ENCODE measurements around the gene HDAC4. TPM values are rescaled to one million over a fixed set of nuclear protein-coding genes. Genes with fewer than 3 reads are reported as not detected.

The HDAC4 gene
- total and polyA plus RNA-seq, 2 experiments from 2014 or later, result 8.1 to 41.8 TPM

DNA sequence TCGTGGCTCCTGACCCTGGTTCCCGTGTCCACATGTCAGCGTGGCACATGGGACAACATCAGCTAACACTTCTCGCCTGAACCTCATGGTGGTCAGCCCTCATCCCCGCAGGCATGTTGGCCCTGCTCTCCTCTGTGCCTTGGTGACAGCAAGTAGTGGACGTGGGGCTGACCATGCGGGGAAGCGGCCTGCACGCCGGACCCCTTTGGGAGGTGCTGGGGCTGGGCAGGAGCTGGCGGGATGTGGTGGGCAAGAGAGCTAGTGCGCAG lies 303.5 kb downstream of the HDAC4 start:
- H3K27me3 Mint-ChIP-seq (ENCODE audit: insufficient read depth, low read depth, poor library complexity), result peaks cover 6% of the 10 kb centered on the region
- Histone ChIP-seq H3K4me3 (no peak overlapping the region), H3K27me3 (ENCODE audit: insufficient read depth) (no peaks in the 10 kb centered on the region), H3K27ac (ENCODE audit: low read depth) (no peak overlapping the region), H3K4me2 (no peak overlapping the region), H3K4me1 (ENCODE audit: insufficient read depth) (no peaks in the 10 kb centered on the region), H4K20me1 (replicated peaks; ENCODE audit: insufficient read depth) (no peaks in the 10 kb centered on the region), H3K9me2 (ENCODE audit: insufficient read depth) (no peaks in the 10 kb centered on the region), H3K36me3 (ENCODE audit: insufficient read depth) (no peaks in the 10 kb centered on the region), H2AFZ (no peak overlapping the region), H3K79me2 (replicated peaks; ENCODE audit: insufficient read depth) (no peaks in the 10 kb centered on the region), H3F3A (replicated peaks; ENCODE audit: low read depth) (no peaks in the 10 kb centered on the region)
- H3K9me3 Mint-ChIP-seq, result no peaks in the 10 kb centered on the region
- ATAC-seq, result no peak
- TF ChIP-seq, protein P1, sequence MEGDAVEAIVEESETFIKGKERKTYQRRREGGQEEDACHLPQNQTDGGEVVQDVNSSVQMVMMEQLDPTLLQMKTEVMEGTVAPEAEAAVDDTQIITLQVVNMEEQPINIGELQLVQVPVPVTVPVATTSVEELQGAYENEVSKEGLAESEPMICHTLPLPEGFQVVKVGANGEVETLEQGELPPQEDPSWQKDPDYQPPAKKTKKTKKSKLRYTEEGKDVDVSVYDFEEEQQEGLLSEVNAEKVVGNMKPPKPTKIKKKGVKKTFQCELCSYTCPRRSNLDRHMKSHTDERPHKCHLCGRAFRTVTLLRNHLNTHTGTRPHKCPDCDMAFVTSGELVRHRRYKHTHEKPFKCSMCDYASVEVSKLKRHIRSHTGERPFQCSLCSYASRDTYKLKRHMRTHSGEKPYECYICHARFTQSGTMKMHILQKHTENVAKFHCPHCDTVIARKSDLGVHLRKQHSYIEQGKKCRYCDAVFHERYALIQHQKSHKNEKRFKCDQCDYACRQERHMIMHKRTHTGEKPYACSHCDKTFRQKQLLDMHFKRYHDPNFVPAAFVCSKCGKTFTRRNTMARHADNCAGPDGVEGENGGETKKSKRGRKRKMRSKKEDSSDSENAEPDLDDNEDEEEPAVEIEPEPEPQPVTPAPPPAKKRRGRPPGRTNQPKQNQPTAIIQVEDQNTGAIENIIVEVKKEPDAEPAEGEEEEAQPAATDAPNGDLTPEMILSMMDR (conservative IDR thresholded peaks at IDR 0.05; ENCODE audit: low read depth in 2 of 2), result no peak
- TF ChIP-seq EZH2 (IDR thresholded peaks at IDR 0.05; ENCODE audit: low read depth, unreplicated experiment) (no peak), JUNB (IDR thresholded peaks at IDR 0.05; ENCODE audit: unreplicated experiment) (no peak), ZNF331 (CRISPR knock-in tag; IDR thresholded peaks at IDR 0.05; ENCODE audit: low read depth) (no peak), ZNF114 (CRISPR knock-in tag; IDR thresholded peaks at IDR 0.05) (no peak), NANOG (IDR thresholded peaks at IDR 0.05; ENCODE audit: borderline replicate concordance) (no peak), STAT1 (IDR thresholded peaks at IDR 0.05; ENCODE audit: unreplicated experiment) (no peak), EZH2phosphoT487 (IDR thresholded peaks at IDR 0.05; ENCODE audit: unreplicated experiment) (no peak)
- TF ChIP-seq, protein P2, sequence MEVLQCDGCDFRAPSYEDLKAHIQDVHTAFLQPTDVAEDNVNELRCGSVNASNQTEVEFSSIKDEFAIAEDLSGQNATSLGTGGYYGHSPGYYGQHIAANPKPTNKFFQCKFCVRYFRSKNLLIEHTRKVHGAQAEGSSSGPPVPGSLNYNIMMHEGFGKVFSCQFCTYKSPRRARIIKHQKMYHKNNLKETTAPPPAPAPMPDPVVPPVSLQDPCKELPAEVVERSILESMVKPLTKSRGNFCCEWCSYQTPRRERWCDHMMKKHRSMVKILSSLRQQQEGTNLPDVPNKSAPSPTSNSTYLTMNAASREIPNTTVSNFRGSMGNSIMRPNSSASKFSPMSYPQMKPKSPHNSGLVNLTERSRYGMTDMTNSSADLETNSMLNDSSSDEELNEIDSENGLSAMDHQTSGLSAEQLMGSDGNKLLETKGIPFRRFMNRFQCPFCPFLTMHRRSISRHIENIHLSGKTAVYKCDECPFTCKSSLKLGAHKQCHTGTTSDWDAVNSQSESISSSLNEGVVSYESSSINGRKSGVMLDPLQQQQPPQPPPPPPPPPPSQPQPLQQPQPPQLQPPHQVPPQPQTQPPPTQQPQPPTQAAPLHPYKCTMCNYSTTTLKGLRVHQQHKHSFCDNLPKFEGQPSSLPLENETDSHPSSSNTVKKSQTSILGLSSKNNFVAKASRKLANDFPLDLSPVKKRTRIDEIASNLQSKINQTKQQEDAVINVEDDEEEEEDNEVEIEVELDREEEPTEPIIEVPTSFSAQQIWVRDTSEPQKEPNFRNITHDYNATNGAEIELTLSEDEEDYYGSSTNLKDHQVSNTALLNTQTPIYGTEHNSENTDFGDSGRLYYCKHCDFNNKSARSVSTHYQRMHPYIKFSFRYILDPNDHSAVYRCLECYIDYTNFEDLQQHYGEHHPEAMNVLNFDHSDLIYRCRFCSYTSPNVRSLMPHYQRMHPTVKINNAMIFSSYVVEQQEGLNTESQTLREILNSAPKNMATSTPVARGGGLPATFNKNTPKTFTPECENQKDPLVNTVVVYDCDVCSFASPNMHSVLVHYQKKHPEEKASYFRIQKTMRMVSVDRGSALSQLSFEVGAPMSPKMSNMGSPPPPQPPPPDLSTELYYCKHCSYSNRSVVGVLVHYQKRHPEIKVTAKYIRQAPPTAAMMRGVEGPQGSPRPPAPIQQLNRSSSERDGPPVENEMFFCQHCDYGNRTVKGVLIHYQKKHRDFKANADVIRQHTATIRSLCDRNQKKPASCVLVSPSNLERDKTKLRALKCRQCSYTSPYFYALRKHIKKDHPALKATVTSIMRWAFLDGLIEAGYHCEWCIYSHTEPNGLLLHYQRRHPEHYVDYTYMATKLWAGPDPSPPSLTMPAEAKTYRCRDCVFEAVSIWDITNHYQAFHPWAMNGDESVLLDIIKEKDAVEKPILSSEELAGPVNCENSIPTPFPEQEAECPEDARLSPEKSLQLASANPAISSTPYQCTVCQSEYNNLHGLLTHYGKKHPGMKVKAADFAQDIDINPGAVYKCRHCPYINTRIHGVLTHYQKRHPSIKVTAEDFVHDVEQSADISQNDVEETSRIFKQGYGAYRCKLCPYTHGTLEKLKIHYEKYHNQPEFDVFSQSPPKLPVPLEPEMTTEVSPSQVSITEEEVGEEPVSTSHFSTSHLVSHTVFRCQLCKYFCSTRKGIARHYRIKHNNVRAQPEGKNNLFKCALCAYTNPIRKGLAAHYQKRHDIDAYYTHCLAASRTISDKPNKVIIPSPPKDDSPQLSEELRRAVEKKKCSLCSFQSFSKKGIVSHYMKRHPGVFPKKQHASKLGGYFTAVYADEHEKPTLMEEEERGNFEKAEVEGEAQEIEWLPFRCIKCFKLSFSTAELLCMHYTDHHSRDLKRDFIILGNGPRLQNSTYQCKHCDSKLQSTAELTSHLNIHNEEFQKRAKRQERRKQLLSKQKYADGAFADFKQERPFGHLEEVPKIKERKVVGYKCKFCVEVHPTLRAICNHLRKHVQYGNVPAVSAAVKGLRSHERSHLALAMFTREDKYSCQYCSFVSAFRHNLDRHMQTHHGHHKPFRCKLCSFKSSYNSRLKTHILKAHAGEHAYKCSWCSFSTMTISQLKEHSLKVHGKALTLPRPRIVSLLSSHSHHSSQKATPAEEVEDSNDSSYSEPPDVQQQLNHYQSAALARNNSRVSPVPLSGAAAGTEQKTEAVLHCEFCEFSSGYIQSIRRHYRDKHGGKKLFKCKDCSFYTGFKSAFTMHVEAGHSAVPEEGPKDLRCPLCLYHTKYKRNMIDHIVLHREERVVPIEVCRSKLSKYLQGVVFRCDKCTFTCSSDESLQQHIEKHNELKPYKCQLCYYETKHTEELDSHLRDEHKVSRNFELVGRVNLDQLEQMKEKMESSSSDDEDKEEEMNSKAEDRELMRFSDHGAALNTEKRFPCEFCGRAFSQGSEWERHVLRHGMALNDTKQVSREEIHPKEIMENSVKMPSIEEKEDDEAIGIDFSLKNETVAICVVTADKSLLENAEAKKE (CRISPR knock-in tag; IDR thresholded peaks at IDR 0.05), result no peak
- TF ChIP-seq, protein P3, sequence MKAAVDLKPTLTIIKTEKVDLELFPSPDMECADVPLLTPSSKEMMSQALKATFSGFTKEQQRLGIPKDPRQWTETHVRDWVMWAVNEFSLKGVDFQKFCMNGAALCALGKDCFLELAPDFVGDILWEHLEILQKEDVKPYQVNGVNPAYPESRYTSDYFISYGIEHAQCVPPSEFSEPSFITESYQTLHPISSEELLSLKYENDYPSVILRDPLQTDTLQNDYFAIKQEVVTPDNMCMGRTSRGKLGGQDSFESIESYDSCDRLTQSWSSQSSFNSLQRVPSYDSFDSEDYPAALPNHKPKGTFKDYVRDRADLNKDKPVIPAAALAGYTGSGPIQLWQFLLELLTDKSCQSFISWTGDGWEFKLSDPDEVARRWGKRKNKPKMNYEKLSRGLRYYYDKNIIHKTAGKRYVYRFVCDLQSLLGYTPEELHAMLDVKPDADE (IDR thresholded peaks at IDR 0.05), result no peak
- TF ChIP-seq, protein P4, sequence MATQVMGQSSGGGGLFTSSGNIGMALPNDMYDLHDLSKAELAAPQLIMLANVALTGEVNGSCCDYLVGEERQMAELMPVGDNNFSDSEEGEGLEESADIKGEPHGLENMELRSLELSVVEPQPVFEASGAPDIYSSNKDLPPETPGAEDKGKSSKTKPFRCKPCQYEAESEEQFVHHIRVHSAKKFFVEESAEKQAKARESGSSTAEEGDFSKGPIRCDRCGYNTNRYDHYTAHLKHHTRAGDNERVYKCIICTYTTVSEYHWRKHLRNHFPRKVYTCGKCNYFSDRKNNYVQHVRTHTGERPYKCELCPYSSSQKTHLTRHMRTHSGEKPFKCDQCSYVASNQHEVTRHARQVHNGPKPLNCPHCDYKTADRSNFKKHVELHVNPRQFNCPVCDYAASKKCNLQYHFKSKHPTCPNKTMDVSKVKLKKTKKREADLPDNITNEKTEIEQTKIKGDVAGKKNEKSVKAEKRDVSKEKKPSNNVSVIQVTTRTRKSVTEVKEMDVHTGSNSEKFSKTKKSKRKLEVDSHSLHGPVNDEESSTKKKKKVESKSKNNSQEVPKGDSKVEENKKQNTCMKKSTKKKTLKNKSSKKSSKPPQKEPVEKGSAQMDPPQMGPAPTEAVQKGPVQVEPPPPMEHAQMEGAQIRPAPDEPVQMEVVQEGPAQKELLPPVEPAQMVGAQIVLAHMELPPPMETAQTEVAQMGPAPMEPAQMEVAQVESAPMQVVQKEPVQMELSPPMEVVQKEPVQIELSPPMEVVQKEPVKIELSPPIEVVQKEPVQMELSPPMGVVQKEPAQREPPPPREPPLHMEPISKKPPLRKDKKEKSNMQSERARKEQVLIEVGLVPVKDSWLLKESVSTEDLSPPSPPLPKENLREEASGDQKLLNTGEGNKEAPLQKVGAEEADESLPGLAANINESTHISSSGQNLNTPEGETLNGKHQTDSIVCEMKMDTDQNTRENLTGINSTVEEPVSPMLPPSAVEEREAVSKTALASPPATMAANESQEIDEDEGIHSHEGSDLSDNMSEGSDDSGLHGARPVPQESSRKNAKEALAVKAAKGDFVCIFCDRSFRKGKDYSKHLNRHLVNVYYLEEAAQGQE (IDR thresholded peaks at IDR 0.05; ENCODE audit: unreplicated experiment), result no peak
- H3K27ac Mint-ChIP-seq, result no peak overlapping the region
- DNase-seq (ENCODE audit: low spot score), result no peak
- peaks cover 9% of the 10 kb centered on the region; the same call in 2 of the 3 replicates for H3K36me3 Mint-ChIP-seq (ENCODE audit: low read depth)
- H3K4me3 Mint-ChIP-seq, result no peak overlapping the region
- peaks cover 8% of the 10 kb centered on the region; the same call in 2 of the 3 replicates for H3K4me1 Mint-ChIP-seq

Data from GM23338 (cell line).